Osteoblast (primary cell): ENCODE measurements around the gene SFI1. TPM values are rescaled to one million over a fixed set of nuclear protein-coding genes. Genes with fewer than 3 reads are reported as not detected.
"Not testable (repeated sequence)": the region's sequence is repeated elsewhere in the genome, so short reads cannot be mapped to it uniquely, and the experiment has no call there.

Experiments used
- DNase-seq: peaks from one replicate; pipeline ENCODE4 v3.0.0; 2011; ENCODE audit warnings: low spot score, mixed read lengths; ENCODE audit not compliant: insufficient read length; ENCODE audit errors: missing footprints
- H2AFZ ChIP-seq: 2 replicates; pipeline ENCODE4 v1.6.0; 2011; ENCODE audit warnings: mild to moderate bottlenecking, low read length
- H3K27ac ChIP-seq: 2 replicates; pipeline ENCODE4 v1.5.1; 2011; ENCODE audit warnings: mild to moderate bottlenecking, low read depth, low read length, moderate library complexity
- H3K27me3 ChIP-seq: 2 replicates; pipeline ENCODE4 v1.6.0; 2012; ENCODE audit warnings: mild to moderate bottlenecking, control low read depth, inconsistent platforms, low read length, moderate library complexity; ENCODE audit not compliant: insufficient read depth
- H3K36me3 ChIP-seq: 2 replicates; pipeline ENCODE4 v1.5.1; 2011; ENCODE audit warnings: mild to moderate bottlenecking, low read length, control low read depth, moderate library complexity; ENCODE audit not compliant: insufficient read depth
- H3K4me1 ChIP-seq: 2 replicates; pipeline ENCODE4 v1.5.1; 2011; ENCODE audit warnings: mild to moderate bottlenecking, low read length, control low read depth, moderate library complexity; ENCODE audit not compliant: insufficient read depth
- H3K4me2 ChIP-seq: 2 replicates; pipeline ENCODE4 v1.6.0; 2011; ENCODE audit warnings: mild to moderate bottlenecking, low read length; ENCODE audit not compliant: insufficient read depth
- H3K4me3 ChIP-seq: fragments of 200-600 bp; sonication (generic); 3 replicates; pipeline ENCODE4 v1.5.1; 2012; ENCODE audit warnings: mild to moderate bottlenecking, low read length, inconsistent platforms; ENCODE audit not compliant: insufficient read depth
- H3K79me2 ChIP-seq: 2 replicates; pipeline ENCODE4 v1.6.0; 2012; ENCODE audit warnings: mild to moderate bottlenecking, low read length, control low read depth, inconsistent platforms; ENCODE audit not compliant: insufficient read depth
- H3K9me3 ChIP-seq: 2 replicates; pipeline ENCODE4 v1.5.1; 2011; ENCODE audit warnings: low read depth, low read length, control low read depth
- H4K20me1 ChIP-seq: 2 replicates; pipeline ENCODE4 v1.6.0; 2012; ENCODE audit warnings: mild to moderate bottlenecking, low read length, control low read depth; ENCODE audit not compliant: insufficient read depth
- CTCF ChIP-seq: IDR thresholded peaks from 2 replicates; pipeline ENCODE4 v1.5.1; 2011; ENCODE audit warnings: mild to moderate bottlenecking, low read depth, low read length, moderate library complexity; ENCODE audit errors: extremely low read depth
- total RNA-seq: library from RNA; depleted of rRNA; stranded (reverse); fragments of >200 nt; gene quantifications from 2 replicates; pipeline ENCODE4 v1.2.3, GENCODE V29; 2012

Gene SFI1
- total RNA-seq, 1 donor, result 16.6 TPM

GRCh38 chr22:31503211-31503964, 7.1 kb downstream of the SFI1 start:
- H4K20me1 ChIP-seq, result no peaks in the 10 kb centered on the region
- H3K4me3 ChIP-seq, result no peak overlapping the region
- H3K27me3 ChIP-seq, result no peaks in the 10 kb centered on the region
- peaks cover 13% of the 10 kb centered on the region for H3K4me1 ChIP-seq
- H3K27ac ChIP-seq, result no peak overlapping the region
- no peaks in the 10 kb centered on the region for H3K36me3 ChIP-seq
- no peaks in the 10 kb centered on the region for H3K9me3 ChIP-seq
- no peak overlapping the region for H3K4me2 ChIP-seq
- no peak overlapping the region for H2AFZ ChIP-seq
- no peak for TF ChIP-seq CTCF
- H3K79me2 ChIP-seq, result peaks cover 37% of the 10 kb centered on the region
- DNase-seq, result no peak

- H3K4me3 ChIP-seq, result no peak overlapping the region
- H3K79me2 ChIP-seq, result peaks cover 36% of the 10 kb centered on the region
- H3K27me3 ChIP-seq, result no peaks in the 10 kb centered on the region
- no peak overlapping the region for H3K4me2 ChIP-seq
- no peak for DNase-seq
- H4K20me1 ChIP-seq, result no peaks in the 10 kb centered on the region
- H2AFZ ChIP-seq, result peak overlapping the region; percentile 66
- H3K9me3 ChIP-seq, result no peaks in the 10 kb centered on the region
- H3K27ac ChIP-seq, result peak overlapping the region; percentile 1
- no peaks in the 10 kb centered on the region for H3K36me3 ChIP-seq
- H3K4me1 ChIP-seq, result peaks cover 16% of the 10 kb centered on the region
- TF ChIP-seq CTCF, result no peak
Observed at GRCh38 chr22:31504282-31504681, 7.9 kb downstream of the SFI1 start.

GRCh38 chr22:31507517-31507916, 11.2 kb downstream of the SFI1 start:
- peaks cover 29% of the 10 kb centered on the region for H3K79me2 ChIP-seq
- H3K9me3 ChIP-seq, DNase-seq, H3K4me2 ChIP-seq, H3K27me3 ChIP-seq, H3K36me3 ChIP-seq, H2AFZ ChIP-seq, H3K27ac ChIP-seq, H3K4me3 ChIP-seq, H4K20me1 ChIP-seq: not testable (repeated sequence)
- H3K4me1 ChIP-seq, result peaks cover 18% of the 10 kb centered on the region

GRCh38 chr22:31508536-31508935, 12.2 kb downstream of the SFI1 start:
- H3K27me3 ChIP-seq, result no peaks in the 10 kb centered on the region
- no peak for TF ChIP-seq CTCF
- H2AFZ ChIP-seq, result no peak overlapping the region
- peaks cover 21% of the 10 kb centered on the region for H3K79me2 ChIP-seq
- peaks cover 3% of the 10 kb centered on the region for H3K36me3 ChIP-seq
- H3K4me2 ChIP-seq, result no peak overlapping the region
- no peaks in the 10 kb centered on the region for H4K20me1 ChIP-seq
- H3K9me3 ChIP-seq, result no peaks in the 10 kb centered on the region
- peaks cover 18% of the 10 kb centered on the region for H3K4me1 ChIP-seq
- no peak overlapping the region for H3K27ac ChIP-seq
- DNase-seq, result no peak
- H3K4me3 ChIP-seq, result no peak overlapping the region
